ENCODE data around the gene LIN28A. TPM values are rescaled to one million over a fixed set of nuclear protein-coding genes. Genes with fewer than 3 reads are reported as not detected.
A peak's percentile ranks its signal among the peaks of the same experiment; 100 is the strongest.

The LIN28A gene
- total and polyA plus RNA-seq, 4 experiments from 2014 or later: not detected

DNA sequence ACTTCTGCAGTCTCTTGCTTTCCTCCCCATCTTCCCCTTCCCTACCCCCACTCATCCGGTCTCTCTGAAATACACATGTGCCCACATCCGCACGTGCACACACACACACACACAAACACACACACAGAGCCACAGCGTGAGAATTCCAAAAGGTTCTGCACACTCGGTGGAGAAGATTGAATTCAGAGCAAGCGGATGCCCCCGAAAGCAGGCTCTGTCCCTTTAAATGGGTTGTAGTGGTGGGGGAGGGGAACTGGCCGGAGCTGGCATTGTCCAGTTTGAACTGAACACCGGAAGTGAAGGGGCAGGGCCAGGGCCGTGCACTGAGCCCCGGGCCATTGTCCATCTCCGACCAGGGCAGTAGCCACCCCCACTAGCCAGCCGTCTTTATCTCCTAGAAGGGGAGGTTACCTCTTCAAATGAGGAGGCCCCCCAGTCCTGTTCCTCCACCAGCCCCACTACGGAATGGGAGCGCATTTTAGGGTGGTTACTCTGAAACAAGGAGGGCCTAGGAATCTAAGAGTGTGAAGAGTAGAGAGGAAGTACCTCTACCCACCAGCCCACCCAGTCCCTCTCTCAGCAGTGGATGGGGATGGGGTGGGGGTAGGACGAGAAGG lies 1.3 kb upstream of the LIN28A start:
- Histone ChIP-seq H3K27ac (ENCODE audit: low read depth, low read length) (no peak overlapping the region), H3K9me3 (ENCODE audit: control insufficient read depth in 1 of 2, low read length in 2 of 2) (no peaks in the 10 kb centered on the region), H3K27me3 (ENCODE audit: insufficient read depth, low read length) (peaks cover 37% of the 10 kb centered on the region), H3K36me3 (ENCODE audit: insufficient read depth, low read length) (no peaks in the 10 kb centered on the region), H3K4me1 (ENCODE audit: insufficient read depth, low read length) (peaks cover 17% of the 10 kb centered on the region), H3K4me3 (ENCODE audit: low read length in 2 of 2) (peak overlapping the region in 1 of 2 donors; percentile 9)
- peaks cover 0 to 3% (median 0%) of the 10 kb centered on the region in 8 donors for H3K9me3 Mint-ChIP-seq
- ChIA-PET POLR2A (ENCODE audit: partially characterized antibody) (interaction anchor here (1.3 kb wide), 1 partner anchor 31 kb away, joined by 4 read pairs; no protein-coding TSS in a partner anchor), CTCF (ENCODE audit: partially characterized antibody) (interaction anchor here (1.0 kb wide), 2 partner anchors 8 to 134 kb away, joined by 3 to 4 read pairs; no protein-coding TSS in a partner anchor)
- H3K4me1 Mint-ChIP-seq: peaks cover 9 to 24% (median 17%) of the 10 kb centered on the region in 4 donors
- no peaks in the 10 kb centered on the region for H3K36me3 Mint-ChIP-seq
- peak overlapping the region; percentile 15 to 79 (median 68) for H3K4me3 Mint-ChIP-seq
- intact Hi-C loops (cut with micrococcal nuclease): loop anchor here (2.0 to 5.0 kb wide), 3 partner anchors 30 to 72 kb away; no protein-coding TSS in a partner anchor
- H3K27ac Mint-ChIP-seq: peak overlapping the region in 4 of 7 donors; percentile 74 to 91 (median 78)
- DNase-seq: peak in 1 of 5 donors; percentile 26
- H3K27me3 Mint-ChIP-seq: peaks cover 32 to 43% of the 10 kb centered on the region in 2 donors

- Mint-ChIP-seq H3K4me3 (peak overlapping the region in 2 of 8 donors; percentile 8 to 57), H3K27ac (peak overlapping the region in 1 of 7 donors; percentile 46), H3K27me3 (peaks cover 35 to 46% of the 10 kb centered on the region in 2 donors), H3K36me3 (no peaks in the 10 kb centered on the region), H3K4me1 (peaks cover 9 to 24% (median 17%) of the 10 kb centered on the region in 4 donors), H3K9me3 (peaks cover 0 to 3% (median 0%) of the 10 kb centered on the region in 8 donors)
- ChIA-PET POLR2A (ENCODE audit: partially characterized antibody) (interaction anchor here (1.0 kb wide), 1 partner anchor 90 kb away, joined by 3 read pairs; no protein-coding TSS in a partner anchor), CTCF (ENCODE audit: partially characterized antibody) (no interaction called here)
- H3K36me3 ChIP-seq (ENCODE audit: insufficient read depth, low read length): no peaks in the 10 kb centered on the region
- H3K27ac ChIP-seq (ENCODE audit: low read depth, low read length): no peak overlapping the region
- H3K27me3 ChIP-seq (ENCODE audit: insufficient read depth, low read length): peaks cover 42% of the 10 kb centered on the region
- intact Hi-C loops (cut with micrococcal nuclease): no loop called here
- H3K9me3 ChIP-seq (ENCODE audit: control insufficient read depth in 1 of 2, low read length in 2 of 2): no peaks in the 10 kb centered on the region
- H3K4me3 ChIP-seq (ENCODE audit: low read length in 2 of 2): no peak overlapping the region
- peaks cover 17% of the 10 kb centered on the region for H3K4me1 ChIP-seq (ENCODE audit: insufficient read depth, low read length)
- DNase-seq: no peak
These were observed 1.0 kb downstream of the LIN28A start for GRCh38 chr1:26411624-26412074.

DNA sequence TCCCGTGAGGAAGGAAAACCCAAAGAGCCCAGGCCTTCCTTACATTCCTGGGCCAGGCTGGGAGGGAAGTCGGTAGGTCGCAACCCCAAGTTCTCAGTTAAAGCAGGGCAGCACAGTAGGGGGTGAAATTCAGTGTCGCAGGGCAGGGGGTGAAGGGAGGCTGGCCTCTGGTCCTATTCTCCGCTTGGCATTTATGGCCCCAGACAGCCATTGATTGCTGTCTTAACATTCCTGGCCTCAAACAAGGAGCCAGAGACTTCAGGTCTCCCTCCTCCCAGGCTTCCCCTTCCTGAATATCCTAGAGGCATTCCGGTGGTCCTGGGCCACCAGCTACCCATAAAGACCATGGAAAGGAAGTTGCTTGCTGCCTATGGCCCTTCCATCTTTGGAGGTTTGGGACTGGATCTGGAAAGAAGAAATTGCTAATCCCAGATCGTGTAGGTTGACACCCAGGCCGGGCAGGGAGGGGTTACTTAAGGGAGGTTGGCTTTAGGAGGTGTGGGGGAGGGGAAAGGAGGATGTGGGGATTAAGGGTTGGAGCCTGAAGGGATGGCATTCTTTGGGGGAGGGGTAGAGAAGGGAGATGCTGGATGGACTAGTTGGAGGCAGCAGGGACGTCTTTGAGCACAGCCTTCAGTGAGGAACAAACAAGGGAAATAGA lies 1.7 kb downstream of the LIN28A start:
- intact Hi-C loops (cut with micrococcal nuclease): no loop called here
- H3K4me3 ChIP-seq (ENCODE audit: low read length in 2 of 2): no peak overlapping the region
- H3K27ac Mint-ChIP-seq: no peak overlapping the region
- no peaks in the 10 kb centered on the region for H3K36me3 ChIP-seq (ENCODE audit: insufficient read depth, low read length)
- ChIA-PET CTCF (ENCODE audit: partially characterized antibody) (interaction anchor here (0.9 to 1.2 kb wide), 2 partner anchors 138 to 376 kb away, joined by 3 read pairs; no protein-coding TSS in a partner anchor), POLR2A (ENCODE audit: partially characterized antibody) (interaction anchor here (1.0 kb wide), 1 partner anchor 90 kb away, joined by 3 read pairs; no protein-coding TSS in a partner anchor)
- H3K4me3 Mint-ChIP-seq: no peak overlapping the region
- H3K27me3 ChIP-seq (ENCODE audit: insufficient read depth, low read length): peaks cover 42% of the 10 kb centered on the region
- H3K36me3 Mint-ChIP-seq: no peaks in the 10 kb centered on the region
- peaks cover 0 to 3% (median 0%) of the 10 kb centered on the region in 8 donors for H3K9me3 Mint-ChIP-seq
- no peak for DNase-seq
- H3K9me3 ChIP-seq (ENCODE audit: control insufficient read depth in 1 of 2, low read length in 2 of 2): no peaks in the 10 kb centered on the region
- H3K27me3 Mint-ChIP-seq: peaks cover 35 to 50% of the 10 kb centered on the region in 2 donors
- peaks cover 17% of the 10 kb centered on the region for H3K4me1 ChIP-seq (ENCODE audit: insufficient read depth, low read length)
- H3K27ac ChIP-seq (ENCODE audit: low read depth, low read length): no peak overlapping the region
- H3K4me1 Mint-ChIP-seq: peaks cover 9 to 24% (median 19%) of the 10 kb centered on the region in 4 donors

- no peak overlapping the region for H3K27ac ChIP-seq (ENCODE audit: low read depth, low read length)
- Mint-ChIP-seq H3K4me1 (peaks cover 9 to 24% (median 19%) of the 10 kb centered on the region in 4 donors), H3K27ac (no peak overlapping the region), H3K9me3 (peaks cover 0 to 3% (median 0%) of the 10 kb centered on the region in 8 donors), H3K4me3 (no peak overlapping the region), H3K36me3 (no peaks in the 10 kb centered on the region), H3K27me3 (peaks cover 35 to 50% of the 10 kb centered on the region in 2 donors)
- H3K27me3 ChIP-seq (ENCODE audit: insufficient read depth, low read length): peaks cover 42% of the 10 kb centered on the region
- intact Hi-C loops (cut with micrococcal nuclease): no loop called here
- H3K9me3 ChIP-seq (ENCODE audit: control insufficient read depth in 1 of 2, low read length in 2 of 2): no peaks in the 10 kb centered on the region
- DNase-seq: no peak
- ChIA-PET CTCF (ENCODE audit: partially characterized antibody) (interaction anchor here (0.7 to 1.2 kb wide), 4 partner anchors 91 to 377 kb away, joined by 3 read pairs; no protein-coding TSS in a partner anchor), POLR2A (ENCODE audit: partially characterized antibody) (no interaction called here)
- H3K36me3 ChIP-seq (ENCODE audit: insufficient read depth, low read length): no peaks in the 10 kb centered on the region
- no peak overlapping the region for H3K4me3 ChIP-seq (ENCODE audit: low read length in 2 of 2)
- peaks cover 17% of the 10 kb centered on the region for H3K4me1 ChIP-seq (ENCODE audit: insufficient read depth, low read length)
These were observed 2.4 kb downstream of the LIN28A start for GRCh38 chr1:26413031-26413430.

GRCh38 chr1:26417111-26417759 lies 6.6 kb downstream of the LIN28A start:
- no peak overlapping the region for H3K27ac Mint-ChIP-seq

DNA sequence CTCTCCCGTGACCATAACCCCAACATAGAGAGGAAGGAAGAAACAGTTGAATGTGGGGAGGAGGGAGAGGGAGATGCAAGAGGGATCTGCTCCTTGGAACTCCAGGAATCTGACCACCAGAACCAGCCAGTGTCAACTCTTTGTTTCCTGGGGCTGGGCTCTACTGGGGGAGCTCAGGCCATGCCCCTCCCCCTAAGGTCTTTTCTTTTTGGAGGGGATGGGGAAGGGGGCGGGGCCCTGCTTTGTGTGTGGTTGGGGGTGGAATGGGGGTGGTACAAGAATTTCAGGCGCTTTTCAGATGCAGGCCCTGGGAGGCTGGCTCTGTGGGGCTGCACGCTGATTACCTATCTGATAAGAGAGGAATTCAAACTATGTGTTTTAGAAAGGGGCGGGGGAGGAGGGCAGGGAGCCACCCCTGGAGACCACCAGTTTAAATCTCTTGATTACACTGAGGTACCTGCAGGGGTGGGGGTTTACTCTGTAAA lies 8.3 kb downstream of the LIN28A start:
- no peak overlapping the region for H3K27ac ChIP-seq (ENCODE audit: low read depth, low read length)
- no peak overlapping the region for H3K27ac Mint-ChIP-seq
- intact Hi-C loops (cut with micrococcal nuclease): no loop called here
- no peaks in the 10 kb centered on the region for H3K36me3 ChIP-seq (ENCODE audit: insufficient read depth, low read length)
- peaks cover 8% of the 10 kb centered on the region for H3K27me3 ChIP-seq (ENCODE audit: insufficient read depth, low read length)
- peaks cover 0 to 3% (median 0%) of the 10 kb centered on the region in 4 donors for H3K4me1 Mint-ChIP-seq
- H3K4me3 Mint-ChIP-seq: no peak overlapping the region
- H3K9me3 Mint-ChIP-seq: no peaks in the 10 kb centered on the region
- H3K9me3 ChIP-seq (ENCODE audit: control insufficient read depth in 1 of 2, low read length in 2 of 2): no peaks in the 10 kb centered on the region
- CTCF ChIA-PET (ENCODE audit: partially characterized antibody): interaction anchor here (0.9 to 5.2 kb wide), 4 partner anchors 25 to 593 kb away, joined by 3 to 57 read pairs (median 25); partner anchors contain the start of gene CEP85
- H3K4me3 ChIP-seq (ENCODE audit: low read length in 2 of 2): no peak overlapping the region
- no peak for DNase-seq
- no peaks in the 10 kb centered on the region for H3K4me1 ChIP-seq (ENCODE audit: insufficient read depth, low read length)
- H3K27me3 Mint-ChIP-seq: peaks cover 7 to 11% of the 10 kb centered on the region in 2 donors
- POLR2A ChIA-PET (ENCODE audit: partially characterized antibody): no interaction called here
- no peaks in the 10 kb centered on the region for H3K36me3 Mint-ChIP-seq

More at GRCh38 chr1:26417111-26417759, 6.6 kb downstream of the LIN28A start:
- H3K36me3 Mint-ChIP-seq: no peaks in the 10 kb centered on the region
- Histone ChIP-seq H3K36me3 (ENCODE audit: insufficient read depth, low read length) (no peaks in the 10 kb centered on the region), H3K4me1 (ENCODE audit: insufficient read depth, low read length) (no peaks in the 10 kb centered on the region), H3K9me3 (ENCODE audit: control insufficient read depth in 1 of 2, low read length in 2 of 2) (no peaks in the 10 kb centered on the region), H3K27me3 (ENCODE audit: insufficient read depth, low read length) (peaks cover 19% of the 10 kb centered on the region), H3K27ac (ENCODE audit: low read depth, low read length) (no peak overlapping the region), H3K4me3 (ENCODE audit: low read length in 2 of 2) (no peak overlapping the region)
- no peaks in the 10 kb centered on the region for H3K9me3 Mint-ChIP-seq
- peak; percentile 76 to 81 (median 78) for DNase-seq
- peaks cover 0 to 3% (median 0%) of the 10 kb centered on the region in 4 donors for H3K4me1 Mint-ChIP-seq
- ChIA-PET POLR2A (ENCODE audit: partially characterized antibody) (interaction anchor here (0.6 to 1.9 kb wide), 13 partner anchors 13 to 247 kb away, joined by 3 to 10 read pairs (median 4); partner anchors contain the start of genes CD52, DHDDS, SH3BGRL3 and ZNF593), CTCF (ENCODE audit: partially characterized antibody) (interaction anchor here (0.6 to 5.2 kb wide), 76 partner anchors 8 to 807 kb away, joined by 3 to 66 read pairs (median 5); partner anchors contain the start of genes C1orf232, CATSPER4, CEP85 and DHDDS)
- H3K4me3 Mint-ChIP-seq: no peak overlapping the region
- intact Hi-C loops (cut with micrococcal nuclease): loop anchor here (1.0 to 2.0 kb wide), 4 partner anchors 9 to 312 kb away; no protein-coding TSS in a partner anchor
- peaks cover 12 to 23% of the 10 kb centered on the region in 2 donors for H3K27me3 Mint-ChIP-seq
